ENCODE measurements around the gene HDAC9. TPM values are rescaled to one million over a fixed set of nuclear protein-coding genes. Genes with fewer than 3 reads are reported as not detected.

The HDAC9 gene
- total RNA-seq, 4 donors from 2014 or later, result 51.2 to 194 (median 106) TPM

- Histone ChIP-seq H3K27ac (no peak overlapping the region), H3K4me1 (no peaks in the 10 kb centered on the region), H3K9me3 (no peaks in the 10 kb centered on the region), H3K36me3 (peaks cover 0 to 22% of the 10 kb centered on the region in 2 donors), H3K4me3 (no peak overlapping the region), H3K27me3 (no peaks in the 10 kb centered on the region)
- no peak for ATAC-seq
- TF ChIP-seq POLR2AphosphoS5 (IDR thresholded peaks at IDR 0.05) (no peak), POLR2A (IDR thresholded peaks at IDR 0.05) (no peak), CTCF (IDR thresholded peaks at IDR 0.05) (no peak), EP300 (IDR thresholded peaks at IDR 0.05) (no peak)
- WGBS, 2 donors (ENCODE audit: low coverage in 1 of 2), result 83 to 87% methylated on average over 4 of the region's 4 CpGs
Observed at GRCh38 chr7:18593602-18594279, 98.2 kb downstream of the HDAC9 start.

- no peak for ATAC-seq
- no peaks in the 10 kb centered on the region for H3K27me3 ChIP-seq
- peaks cover 0 to 50% of the 10 kb centered on the region in 2 donors for H3K36me3 ChIP-seq
- H3K27ac ChIP-seq, result no peak overlapping the region
- peaks cover 0 to 17% (median 0%) of the 10 kb centered on the region in 3 donors for H3K9me3 ChIP-seq
- no peaks in the 10 kb centered on the region for H3K4me1 ChIP-seq
- TF ChIP-seq EP300 (IDR thresholded peaks at IDR 0.05) (no peak), POLR2A (IDR thresholded peaks at IDR 0.05) (no peak), POLR2AphosphoS5 (IDR thresholded peaks at IDR 0.05) (no peak), CTCF (IDR thresholded peaks at IDR 0.05) (no peak)
- H3K4me3 ChIP-seq, result no peak overlapping the region
- 16 to 23% methylated on average over 1 of the region's 1 CpG for WGBS, 2 donors (ENCODE audit: low coverage in 1 of 2)
Observed at GRCh38 chr7:18597754-18598153, 102.2 kb downstream of the HDAC9 start.

GRCh38 chr7:18607025-18607424, 111.5 kb downstream of the HDAC9 start:
- no peak for TF ChIP-seq CTCF (IDR thresholded peaks at IDR 0.05)
- TF ChIP-seq EP300 (IDR thresholded peaks at IDR 0.05), result no peak
- no peak for TF ChIP-seq POLR2A (IDR thresholded peaks at IDR 0.05)
- no peak for TF ChIP-seq POLR2AphosphoS5 (IDR thresholded peaks at IDR 0.05)

GRCh38 chr7:18610331-18610948, 114.9 kb downstream of the HDAC9 start:
- WGBS, 2 donors (ENCODE audit: low coverage in 1 of 2), result 68 to 74% methylated on average over 7 to 8 of the region's 8 CpGs
- TF ChIP-seq EP300 (IDR thresholded peaks at IDR 0.05) (no peak), POLR2AphosphoS5 (IDR thresholded peaks at IDR 0.05) (no peak), CTCF (IDR thresholded peaks at IDR 0.05) (peak in 2 of 4 experiments; percentile 19 to 21), POLR2A (IDR thresholded peaks at IDR 0.05) (no peak)
- ATAC-seq, result no peak
- Histone ChIP-seq H3K27me3 (no peaks in the 10 kb centered on the region), H3K27ac (no peak overlapping the region), H3K9me3 (peaks cover 0 to 6% (median 0%) of the 10 kb centered on the region in 3 donors), H3K36me3 (peaks cover 0 to 23% of the 10 kb centered on the region in 2 donors), H3K4me3 (no peak overlapping the region), H3K4me1 (no peaks in the 10 kb centered on the region)

More at GRCh38 chr7:18607025-18607424, 111.5 kb downstream of the HDAC9 start:
- no peaks in the 10 kb centered on the region for H3K4me1 ChIP-seq
- 86 to 93% methylated on average over 1 of the region's 1 CpG for WGBS, 2 donors (ENCODE audit: low coverage in 1 of 2)
- peaks cover 0 to 53% of the 10 kb centered on the region in 2 donors for H3K36me3 ChIP-seq
- H3K27ac ChIP-seq, result no peak overlapping the region
- no peak for ATAC-seq
- H3K27me3 ChIP-seq, result no peaks in the 10 kb centered on the region
- H3K9me3 ChIP-seq, result peaks cover 0 to 39% (median 0%) of the 10 kb centered on the region in 3 donors
- H3K4me3 ChIP-seq, result no peak overlapping the region

- H3K9me3 ChIP-seq, result no peaks in the 10 kb centered on the region
- H3K4me3 ChIP-seq, result no peak overlapping the region
- TF ChIP-seq POLR2A (IDR thresholded peaks at IDR 0.05), result no peak
- TF ChIP-seq POLR2AphosphoS5 (IDR thresholded peaks at IDR 0.05), result no peak
- no peak for TF ChIP-seq CTCF (IDR thresholded peaks at IDR 0.05)
- no peak overlapping the region for H3K27ac ChIP-seq
- H3K36me3 ChIP-seq, result peaks cover 0 to 20% of the 10 kb centered on the region in 2 donors
- no peak for ATAC-seq
- no peaks in the 10 kb centered on the region for H3K4me1 ChIP-seq
- H3K27me3 ChIP-seq, result no peaks in the 10 kb centered on the region
Observed at GRCh38 chr7:18614841-18615240, 119.3 kb downstream of the HDAC9 start.

Data from gastroesophageal sphincter (tissue), 4 donors.